Measurements from ENCODE around the gene CRYBG1.

The CRYBG1 gene

GRCh38 chr6:106373502-106374239 is 13.2 kb downstream of the CRYBG1 start:
- TF ChIP-seq, protein P1, sequence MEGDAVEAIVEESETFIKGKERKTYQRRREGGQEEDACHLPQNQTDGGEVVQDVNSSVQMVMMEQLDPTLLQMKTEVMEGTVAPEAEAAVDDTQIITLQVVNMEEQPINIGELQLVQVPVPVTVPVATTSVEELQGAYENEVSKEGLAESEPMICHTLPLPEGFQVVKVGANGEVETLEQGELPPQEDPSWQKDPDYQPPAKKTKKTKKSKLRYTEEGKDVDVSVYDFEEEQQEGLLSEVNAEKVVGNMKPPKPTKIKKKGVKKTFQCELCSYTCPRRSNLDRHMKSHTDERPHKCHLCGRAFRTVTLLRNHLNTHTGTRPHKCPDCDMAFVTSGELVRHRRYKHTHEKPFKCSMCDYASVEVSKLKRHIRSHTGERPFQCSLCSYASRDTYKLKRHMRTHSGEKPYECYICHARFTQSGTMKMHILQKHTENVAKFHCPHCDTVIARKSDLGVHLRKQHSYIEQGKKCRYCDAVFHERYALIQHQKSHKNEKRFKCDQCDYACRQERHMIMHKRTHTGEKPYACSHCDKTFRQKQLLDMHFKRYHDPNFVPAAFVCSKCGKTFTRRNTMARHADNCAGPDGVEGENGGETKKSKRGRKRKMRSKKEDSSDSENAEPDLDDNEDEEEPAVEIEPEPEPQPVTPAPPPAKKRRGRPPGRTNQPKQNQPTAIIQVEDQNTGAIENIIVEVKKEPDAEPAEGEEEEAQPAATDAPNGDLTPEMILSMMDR (IDR thresholded peaks at IDR 0.05; ENCODE audit: low read depth, low read length) = no peak
- H3K4me3 ChIP-seq (ENCODE audit: low read depth, low read length) = no peak overlapping the region

DNA sequence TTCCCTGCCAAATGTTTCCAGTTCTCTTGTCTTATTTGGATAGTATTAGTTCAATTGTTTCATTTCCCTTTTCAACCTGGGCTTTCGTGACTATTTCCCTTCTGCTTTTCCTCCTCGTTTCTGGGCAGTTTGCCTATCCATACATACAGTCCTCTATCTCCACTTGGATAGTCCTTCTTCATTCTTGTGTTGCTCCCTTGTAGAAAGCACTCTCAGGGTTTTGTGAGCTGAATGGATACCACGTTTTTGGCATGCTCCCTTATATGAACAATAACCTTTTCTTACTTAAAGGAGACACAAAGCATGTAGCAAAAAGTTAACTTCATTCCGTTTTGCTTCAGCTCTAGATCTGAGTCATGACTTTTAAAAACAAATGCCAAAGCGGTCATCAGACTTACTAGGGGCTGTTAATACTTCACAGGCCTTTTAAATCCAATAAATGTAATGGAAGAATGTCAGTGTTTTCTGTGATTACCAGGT is 16.6 kb downstream of the CRYBG1 start:
- no peak overlapping the region for H3K4me3 ChIP-seq (ENCODE audit: low read depth, low read length)
- TF ChIP-seq, protein P1 (IDR thresholded peaks at IDR 0.05; ENCODE audit: low read depth, low read length) = no peak

GRCh38 chr6:106379951-106380350 is 19.4 kb downstream of the CRYBG1 start:
- H3K4me3 ChIP-seq (ENCODE audit: low read depth, low read length) = no peak overlapping the region
- TF ChIP-seq, protein P1 (IDR thresholded peaks at IDR 0.05; ENCODE audit: low read depth, low read length) = no peak

GRCh38 chr6:106380407-106380806 is 19.9 kb downstream of the CRYBG1 start:
- TF ChIP-seq, protein P1 (IDR thresholded peaks at IDR 0.05; ENCODE audit: low read depth, low read length) = no peak

GRCh38 chr6:106381223-106381622 is 20.7 kb downstream of the CRYBG1 start:
- TF ChIP-seq, protein P1 (IDR thresholded peaks at IDR 0.05; ENCODE audit: low read depth, low read length) = no peak
- H3K4me3 ChIP-seq (ENCODE audit: low read depth, low read length) = no peak overlapping the region

More at GRCh38 chr6:106380407-106380806, 19.9 kb downstream of the CRYBG1 start:
- no peak overlapping the region for H3K4me3 ChIP-seq (ENCODE audit: low read depth, low read length)

DNA sequence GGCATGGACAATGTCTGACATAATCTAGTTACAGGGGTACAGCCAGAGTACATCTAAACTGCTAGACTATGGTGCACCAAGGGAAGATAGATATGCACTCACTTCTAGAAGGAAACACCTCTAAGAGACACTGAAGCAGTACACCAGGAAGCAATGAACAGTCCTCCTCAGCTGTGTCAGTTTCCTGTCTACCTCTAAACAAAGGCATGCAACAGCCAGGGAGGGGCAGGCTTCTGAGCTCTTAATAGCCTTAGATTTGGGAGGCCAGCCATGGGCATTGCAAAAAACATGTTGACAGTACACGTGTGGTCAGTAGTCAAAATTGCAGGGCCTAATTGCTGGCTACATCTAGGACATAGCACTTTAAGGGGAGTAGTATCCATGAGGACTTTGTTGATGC is 21.4 kb downstream of the CRYBG1 start:
- no peak overlapping the region for H3K4me3 ChIP-seq (ENCODE audit: low read depth, low read length)
- TF ChIP-seq, protein P1 (IDR thresholded peaks at IDR 0.05; ENCODE audit: low read depth, low read length) = no peak

DNA sequence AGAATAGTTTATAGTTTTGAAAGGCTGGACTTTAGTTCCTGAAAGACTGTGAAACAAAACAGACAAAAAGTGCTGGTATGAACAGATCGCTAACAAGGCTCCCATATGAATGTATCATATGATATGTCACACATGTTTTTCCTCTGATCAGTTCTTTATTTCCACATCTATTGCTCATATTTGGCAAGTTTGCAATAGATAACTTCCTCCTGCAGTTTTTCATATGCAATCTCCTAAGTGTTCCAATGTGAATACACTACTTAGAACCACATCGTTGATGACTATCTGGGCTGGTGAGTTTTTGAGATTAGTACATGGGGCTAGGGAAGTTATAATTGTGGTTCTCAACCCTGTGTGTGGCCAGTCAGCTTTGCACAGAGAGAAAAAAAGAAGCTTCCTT is 23.1 kb downstream of the CRYBG1 start:
- no peak overlapping the region for H3K4me3 ChIP-seq (ENCODE audit: low read depth, low read length)
- TF ChIP-seq, protein P1 (IDR thresholded peaks at IDR 0.05; ENCODE audit: low read depth, low read length) = no peak

All from WI38 (cell line).